ENCODE results near the gene EEF1AKMT3. TPM values are rescaled to one million over a fixed set of nuclear protein-coding genes. Genes with fewer than 3 reads are reported as not detected.

Gene EEF1AKMT3
- total RNA-seq, 1 donor from 2014 or later, result 6.9 TPM

Other genes starting within 250 kb of the EEF1AKMT3 start
- gene MBD6, start 249.8 kb upstream of the EEF1AKMT3 start, total RNA-seq, result 28.4 and 31.7 TPM in 2 replicates
- gene DCTN2, start 225.4 kb upstream of the EEF1AKMT3 start, total RNA-seq, result 227 and 287 TPM in 2 replicates
- gene KIF5A, start 222.6 kb upstream of the EEF1AKMT3 start, total RNA-seq, result 0.06 and 0.10 TPM in 2 replicates
- gene PIP4K2C, start 181.4 kb upstream of the EEF1AKMT3 start, total RNA-seq, result 7.3 and 9.9 TPM in 2 replicates
- 4.2 and 4.8 TPM in 2 replicates for gene DTX3, start 167.8 kb upstream of the EEF1AKMT3 start, total RNA-seq
- 1.4 and 2.0 TPM in 2 replicates for gene ARHGEF25, start 161.2 kb upstream of the EEF1AKMT3 start, total RNA-seq
- 1.1 and 2.9 TPM in 2 replicates for gene B4GALNT1, start 139.4 kb upstream of the EEF1AKMT3 start, total RNA-seq
- gene OS9, start 78.5 kb upstream of the EEF1AKMT3 start, total RNA-seq, result 241 and 260 TPM in 2 replicates
- 0.47 TPM in 1 of 2 replicates, not detected in the other for gene AGAP2, start 33.9 kb upstream of the EEF1AKMT3 start, total RNA-seq
- 38.0 and 57.3 TPM in 2 replicates for gene TSPAN31, start 27.6 kb upstream of the EEF1AKMT3 start, total RNA-seq
- 160 and 197 TPM in 2 replicates for gene CDK4, start 20.3 kb upstream of the EEF1AKMT3 start, total RNA-seq
- 6.9 and 8.6 TPM in 2 replicates for gene MARCHF9, start 17.5 kb upstream of the EEF1AKMT3 start, total RNA-seq
- 0.15 and 1.1 TPM in 2 replicates for gene CYP27B1, start 5.5 kb upstream of the EEF1AKMT3 start, total RNA-seq
- 11.3 and 18.1 TPM in 2 replicates for gene METTL1, start 509 bp upstream of the EEF1AKMT3 start, total RNA-seq
- 25.3 and 27.9 TPM in 2 replicates for gene TSFM, start 10.2 kb downstream of the EEF1AKMT3 start, total RNA-seq
- gene AVIL, start 46.1 kb downstream of the EEF1AKMT3 start, total RNA-seq, result 0.39 and 0.99 TPM in 2 replicates
- gene CTDSP2, start 74.1 kb downstream of the EEF1AKMT3 start, total RNA-seq, result 100 and 106 TPM in 2 replicates
- 6.6 and 7.5 TPM in 2 replicates for gene ATP23, start 169.0 kb downstream of the EEF1AKMT3 start, total RNA-seq

Data from glomerular endothelial cell (primary cell).